Uterus (tissue), 4 donors: Measurements from ENCODE around the gene TMEM156. TPM values are rescaled to one million over a fixed set of nuclear protein-coding genes. Genes with fewer than 3 reads are reported as not detected.
"Not testable (repeated sequence)": the region's sequence is repeated elsewhere in the genome, so short reads cannot be mapped to it uniquely, and the experiment has no call there.

Experiments used
- DNase-seq, 2 donors: peaks; one replicate each; pipeline ENCODE4 v3.0.0-alpha.2; 2019 to 2020
- H3K27ac ChIP-seq, 2 donors: fragments of 200-600 bp; sonication (generic); 1 replicate in 1 of 2; 2 replicates in 1 of 2; pipeline ENCODE4 v1.5.1; 2016 to 2018
- H3K27me3 ChIP-seq, 2 donors: fragments of 200-600 bp; sonication (generic); one replicate each; pipeline ENCODE4 v1.5.1; 2018 to 2019; ENCODE audit warnings: control low read depth in 1 of 2
- H3K36me3 ChIP-seq, 2 donors: fragments of 200-600 bp; sonication (generic); one replicate each; pipeline ENCODE4 v1.5.1; 2019; ENCODE audit warnings: control low read depth in 1 of 2
- H3K4me1 ChIP-seq, 2 donors: fragments of 200-600 bp; sonication (generic); one replicate each; pipeline ENCODE4 v1.5.1; 2018 to 2019; ENCODE audit warnings: control low read depth in 1 of 2
- H3K4me3 ChIP-seq, 2 donors: fragments of 200-600 bp; sonication (generic); 1 replicate in 1 of 2; 2 replicates in 1 of 2; pipeline ENCODE4 v1.5.1; 2018 to 2019; ENCODE audit warnings: mild to moderate bottlenecking in 1 of 2
- H3K9me3 ChIP-seq, 2 donors: fragments of 200-600 bp; sonication (generic); one replicate each; pipeline ENCODE4 v1.5.1; 2019; ENCODE audit warnings: control low read depth in 1 of 2
- CTCF ChIP-seq, 4 experiments: fragments of 200-600 bp in 2 of 4; fragments of 450-650 bp in 2 of 4; sonication (generic) in 2 of 4; IDR thresholded peaks; one replicate each; pipeline ENCODE4 v1.5.1; 2016 to 2019; ENCODE audit warnings: antibody characterized with exemption in 4 of 4, mild to moderate bottlenecking in 2 of 4, moderate library complexity in 1 of 4
- POLR2A ChIP-seq, 2 donors: fragments of 450-650 bp; IDR thresholded peaks; one replicate each; pipeline ENCODE4 v1.6.1; 2016; ENCODE audit warnings: antibody characterized with exemption in 2 of 2, mild to moderate bottlenecking in 1 of 2, moderate library complexity in 1 of 2
- intact Hi-C: fragments of 100-400 bp; cut with DNase I; formaldehyde crosslinking; loops from one replicate; pipeline ENCODE4 v1.15.1; 2023; ENCODE audit warnings: low total_unique reads
- total RNA-seq, 4 donors: library from RNA; depleted of rRNA in 3 of 4; stranded (reverse); fragments of >200 nt in 3 of 4; gene quantifications; one replicate each; pipeline versions ENCODE4 v1.1.0 to v1.2.4, GENCODE V29; 2014 to 2023
- donor health status: DM: yes; HTN: yes; CAD: no.

TMEM156 gene
- total RNA-seq, 4 donors from 2014 or later: 0.37 to 0.41 TPM; not detected in 2

- intact Hi-C loops: no loop called here
- Histone ChIP-seq H3K4me1 (no peaks in the 10 kb centered on the region), H3K36me3 (no peaks in the 10 kb centered on the region), H3K4me3 (no peak overlapping the region), H3K27ac (no peak overlapping the region), H3K27me3 (no peaks in the 10 kb centered on the region), H3K9me3 (no peaks in the 10 kb centered on the region)
- no peak for DNase-seq
- TF ChIP-seq POLR2A (IDR thresholded peaks at IDR 0.05): no peak
- no peak for TF ChIP-seq CTCF (IDR thresholded peaks at IDR 0.05)
Measured at GRCh38 chr4:38968668-38969067, 63.5 kb downstream of the TMEM156 start.

- no peak for TF ChIP-seq CTCF (IDR thresholded peaks at IDR 0.05)
- no peak for TF ChIP-seq POLR2A (IDR thresholded peaks at IDR 0.05)
- peak overlapping the region; percentile 3 to 27 for H3K27ac ChIP-seq
- no peaks in the 10 kb centered on the region for H3K4me1 ChIP-seq
- no peaks in the 10 kb centered on the region for H3K9me3 ChIP-seq
- H3K4me3 ChIP-seq: no peak overlapping the region
- H3K36me3 ChIP-seq: no peaks in the 10 kb centered on the region
- no peak for DNase-seq
- no peaks in the 10 kb centered on the region for H3K27me3 ChIP-seq
- intact Hi-C loops: no loop called here
Measured at GRCh38 chr4:38967260-38968095, 64.7 kb downstream of the TMEM156 start.

- Histone ChIP-seq H3K27ac (no peak overlapping the region), H3K27me3 (no peaks in the 10 kb centered on the region), H3K4me1 (no peaks in the 10 kb centered on the region), H3K9me3 (no peaks in the 10 kb centered on the region), H3K36me3 (no peaks in the 10 kb centered on the region), H3K4me3 (no peak overlapping the region)
- DNase-seq: no peak
- intact Hi-C loops: no loop called here
- TF ChIP-seq POLR2A (IDR thresholded peaks at IDR 0.05) (no peak), CTCF (IDR thresholded peaks at IDR 0.05) (no peak)
Measured at GRCh38 chr4:38965866-38966265, 66.3 kb downstream of the TMEM156 start.

GRCh38 chr4:38964942-38965775 is 67.0 kb downstream of the TMEM156 start:
- no peak for TF ChIP-seq CTCF (IDR thresholded peaks at IDR 0.05)
- Histone ChIP-seq H3K4me1 (no peaks in the 10 kb centered on the region), H3K27ac (no peak overlapping the region), H3K36me3 (no peaks in the 10 kb centered on the region), H3K27me3 (no peaks in the 10 kb centered on the region), H3K9me3 (no peaks in the 10 kb centered on the region), H3K4me3 (no peak overlapping the region)
- DNase-seq: no peak
- intact Hi-C loops: no loop called here

GRCh38 chr4:38959248-38959647 is 73.0 kb downstream of the TMEM156 start:
- H3K27me3 ChIP-seq, DNase-seq, H3K4me1 ChIP-seq, H3K36me3 ChIP-seq, intact Hi-C loops, H3K4me3 ChIP-seq, H3K27ac ChIP-seq, H3K9me3 ChIP-seq: not testable (repeated sequence)
